ENCODE measurements around the gene TAAR8.

- TF ChIP-seq CTCF (IDR thresholded peaks at IDR 0.05) (no peak), POLR2A (IDR thresholded peaks at IDR 0.05) (no peak)
Measured at GRCh38 chr6:132548746-132549463, 3.6 kb upstream of the TAAR8 start.
